Measurements from ENCODE around the gene AKT1. TPM values are rescaled to one million over a fixed set of nuclear protein-coding genes. Genes with fewer than 3 reads are reported as not detected.

AKT1 gene
- total and polyA plus RNA-seq, 2 of the 13 experiments (the other 11 are each of a cell fraction or from before 2014, with no cell fraction given): 96.2 to 116 TPM

- no peak for TF ChIP-seq THAP8 (CRISPR knock-in tag; IDR thresholded peaks at IDR 0.05; ENCODE audit: borderline replicate concordance)
- TF ChIP-seq ZNF33B (CRISPR knock-in tag; IDR thresholded peaks at IDR 0.05): no peak
- TF ChIP-seq RAD51 (IDR thresholded peaks at IDR 0.05; ENCODE audit: borderline replicate concordance): no peak
- no peak for TF ChIP-seq ZNF329 (CRISPR knock-in tag; IDR thresholded peaks at IDR 0.05; ENCODE audit: low read depth)
- TF ChIP-seq MAZ (IDR thresholded peaks at IDR 0.05; ENCODE audit: borderline replicate concordance, low read depth, low read length): 0 out of 2 replicates have a peak, but pooled peaks have one; percentile 7
- no peak for TF ChIP-seq MAZ (CRISPR knock-in tag; IDR thresholded peaks at IDR 0.05; ENCODE audit: low read depth)
- no peak for TF ChIP-seq ZNF605 (CRISPR knock-in tag; IDR thresholded peaks at IDR 0.05)
- TF ChIP-seq KMT2A (CRISPR knock-in tag; IDR thresholded peaks at IDR 0.05): no peak
- TF ChIP-seq, protein P1, sequence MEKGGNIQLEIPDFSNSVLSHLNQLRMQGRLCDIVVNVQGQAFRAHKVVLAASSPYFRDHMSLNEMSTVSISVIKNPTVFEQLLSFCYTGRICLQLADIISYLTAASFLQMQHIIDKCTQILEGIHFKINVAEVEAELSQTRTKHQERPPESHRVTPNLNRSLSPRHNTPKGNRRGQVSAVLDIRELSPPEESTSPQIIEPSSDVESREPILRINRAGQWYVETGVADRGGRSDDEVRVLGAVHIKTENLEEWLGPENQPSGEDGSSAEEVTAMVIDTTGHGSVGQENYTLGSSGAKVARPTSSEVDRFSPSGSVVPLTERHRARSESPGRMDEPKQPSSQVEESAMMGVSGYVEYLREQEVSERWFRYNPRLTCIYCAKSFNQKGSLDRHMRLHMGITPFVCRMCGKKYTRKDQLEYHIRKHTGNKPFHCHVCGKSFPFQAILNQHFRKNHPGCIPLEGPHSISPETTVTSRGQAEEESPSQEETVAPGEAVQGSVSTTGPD (CRISPR knock-in tag; IDR thresholded peaks at IDR 0.05): no peak
- TF ChIP-seq HNRNPLL (IDR thresholded peaks at IDR 0.05; ENCODE audit: low read depth, low read length, poor library complexity, severe bottlenecking): peak; percentile 18
- no peak for TF ChIP-seq ISX (CRISPR knock-in tag; conservative IDR thresholded peaks at IDR 0.05)
- TF ChIP-seq MTA3 (CRISPR knock-in tag; IDR thresholded peaks at IDR 0.05): no peak
- TF ChIP-seq TOE1 (CRISPR knock-in tag; IDR thresholded peaks at IDR 0.05): no peak
- no peak for TF ChIP-seq HNRNPH1 (optimal IDR thresholded peaks at IDR 0.05; ENCODE audit: low read depth, low read length)
- TF ChIP-seq NRL (CRISPR knock-in tag; IDR thresholded peaks at IDR 0.05; ENCODE audit: borderline replicate concordance): 0 out of 2 replicates have a peak, but pooled peaks have one; percentile 7
- no peak; the same call in 1 of the 2 replicates for TF ChIP-seq MXD4 (CRISPR knock-in tag; IDR thresholded peaks at IDR 0.05)
- no peak for TF ChIP-seq TRIM24 (CRISPR knock-in tag; IDR thresholded peaks at IDR 0.05)
- TF ChIP-seq PHF5A (CRISPR knock-in tag; IDR thresholded peaks at IDR 0.05; ENCODE audit: low read depth, unreplicated experiment): no peak
- TF ChIP-seq MYNN (CRISPR knock-in tag; IDR thresholded peaks at IDR 0.05; ENCODE audit: low read depth): no peak
- no peak for TF ChIP-seq GABPB1 (CRISPR knock-in tag; IDR thresholded peaks at IDR 0.05)
- TF ChIP-seq DNMT3B (CRISPR knock-in tag; conservative IDR thresholded peaks at IDR 0.05): no peak
- no peak for TF ChIP-seq RXRB (CRISPR knock-in tag; IDR thresholded peaks at IDR 0.05; ENCODE audit: borderline replicate concordance)
- TF ChIP-seq MED13 (CRISPR knock-in tag; IDR thresholded peaks at IDR 0.05): no peak
- TF ChIP-seq, protein P2, sequence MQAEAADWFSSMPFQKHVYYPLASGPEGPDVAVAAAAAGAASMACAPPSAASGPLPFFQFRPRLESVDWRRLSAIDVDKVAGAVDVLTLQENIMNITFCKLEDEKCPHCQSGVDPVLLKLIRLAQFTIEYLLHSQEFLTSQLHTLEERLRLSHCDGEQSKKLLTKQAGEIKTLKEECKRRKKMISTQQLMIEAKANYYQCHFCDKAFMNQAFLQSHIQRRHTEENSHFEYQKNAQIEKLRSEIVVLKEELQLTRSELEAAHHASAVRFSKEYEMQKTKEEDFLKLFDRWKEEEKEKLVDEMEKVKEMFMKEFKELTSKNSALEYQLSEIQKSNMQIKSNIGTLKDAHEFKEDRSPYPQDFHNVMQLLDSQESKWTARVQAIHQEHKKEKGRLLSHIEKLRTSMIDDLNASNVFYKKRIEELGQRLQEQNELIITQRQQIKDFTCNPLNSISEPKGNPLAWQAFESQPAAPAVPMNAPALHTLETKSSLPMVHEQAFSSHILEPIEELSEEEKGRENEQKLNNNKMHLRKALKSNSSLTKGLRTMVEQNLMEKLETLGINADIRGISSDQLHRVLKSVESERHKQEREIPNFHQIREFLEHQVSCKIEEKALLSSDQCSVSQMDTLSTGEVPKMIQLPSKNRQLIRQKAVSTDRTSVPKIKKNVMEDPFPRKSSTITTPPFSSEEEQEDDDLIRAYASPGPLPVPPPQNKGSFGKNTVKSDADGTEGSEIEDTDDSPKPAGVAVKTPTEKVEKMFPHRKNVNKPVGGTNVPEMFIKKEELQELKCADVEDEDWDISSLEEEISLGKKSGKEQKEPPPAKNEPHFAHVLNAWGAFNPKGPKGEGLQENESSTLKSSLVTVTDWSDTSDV (CRISPR knock-in tag; IDR thresholded peaks at IDR 0.05): no peak
- TF ChIP-seq ZFP36L1 (CRISPR knock-in tag; IDR thresholded peaks at IDR 0.05): no peak
- TF ChIP-seq SCMH1 (CRISPR knock-in tag; IDR thresholded peaks at IDR 0.05; ENCODE audit: borderline replicate concordance): no peak
- no peak for TF ChIP-seq ZNF792 (CRISPR knock-in tag; IDR thresholded peaks at IDR 0.05)
- TF ChIP-seq RBM39 (IDR thresholded peaks at IDR 0.05; ENCODE audit: low read depth, low read length, poor library complexity, severe bottlenecking): peak; percentile 6
Observed at GRCh38 chr14:104725772-104726548, 69.6 kb downstream of the AKT1 start (continued).
